HG03565 (cell line): ENCODE data around the gene DEPDC5.
"Not testable (repeated sequence)": the region's sequence is repeated elsewhere in the genome, so short reads cannot be mapped to it uniquely, and the experiment has no call there.

Experiments used
- ATAC-seq: cut with Tn5 transposase; IDR thresholded peaks from one replicate; pipeline ENCODE4 v1.9.1; 2021; ENCODE audit warnings: mild to moderate bottlenecking, moderate library complexity; ENCODE audit not compliant: unreplicated experiment

The DEPDC5 gene

DNA sequence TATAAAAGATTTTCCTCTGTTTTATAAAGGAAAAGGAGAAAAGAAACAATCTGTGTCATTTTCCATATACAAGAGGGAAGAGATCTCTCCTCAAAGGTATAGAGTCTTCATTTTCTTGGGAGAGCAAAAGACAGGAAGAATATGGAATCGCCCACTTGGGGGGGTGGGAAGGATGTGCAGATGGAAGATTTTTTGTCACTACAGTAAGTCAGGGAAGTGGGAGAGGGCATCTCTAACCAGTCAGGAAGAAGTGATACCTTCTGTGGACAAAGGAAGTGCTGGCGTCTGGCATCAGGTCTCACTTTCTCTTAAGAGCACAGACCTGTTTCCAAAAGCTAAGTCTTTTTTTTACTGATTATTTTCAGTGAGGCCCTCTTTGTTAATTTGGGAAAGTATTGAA, 5.3 kb upstream of the DEPDC5 start:
- ATAC-seq = no peak

DNA sequence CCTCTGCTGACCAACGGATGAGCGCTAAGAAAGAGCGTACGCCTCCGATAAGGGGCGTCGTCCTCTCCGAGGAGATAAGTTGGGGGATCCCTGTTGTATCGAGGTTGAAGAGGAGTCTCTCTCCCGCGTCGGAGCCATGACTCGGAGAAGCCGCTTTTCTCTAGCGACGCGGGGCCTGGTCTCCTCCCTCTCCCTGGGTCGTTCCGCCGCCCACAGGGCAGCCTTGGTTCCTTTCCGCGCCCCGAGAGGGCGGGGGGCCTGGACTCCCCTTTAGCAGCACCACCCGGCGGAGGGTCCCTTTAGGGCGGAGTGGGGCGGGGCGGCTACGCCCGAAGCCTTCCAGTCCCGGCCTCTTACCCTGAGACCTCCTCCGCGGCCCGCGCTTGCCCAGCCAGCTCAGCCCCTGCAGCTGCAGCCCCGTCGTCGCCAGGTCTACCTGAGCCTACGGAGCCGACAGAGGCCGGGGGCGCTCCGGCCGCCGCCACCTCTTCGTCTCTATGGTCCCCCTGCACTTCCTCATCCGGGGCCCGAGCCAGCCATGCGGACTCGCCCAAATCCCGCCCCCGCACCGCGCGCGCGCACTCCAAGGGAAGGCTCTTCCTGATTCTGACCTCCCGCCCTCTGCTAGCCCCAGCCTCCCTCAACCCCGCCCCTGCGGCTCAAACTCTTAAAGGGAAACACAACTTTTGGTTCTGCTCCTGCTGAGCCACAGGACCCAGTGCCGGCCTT, 4.0 kb upstream of the DEPDC5 start, which contains the start of gene PRR14L:
Gene PRR14L (minus strand): TSS at position 497 of the 729 bp plus-strand sequence. CDS start 11,272 bp downstream, outside the sequence.
- peak; percentile 45 for ATAC-seq

DNA sequence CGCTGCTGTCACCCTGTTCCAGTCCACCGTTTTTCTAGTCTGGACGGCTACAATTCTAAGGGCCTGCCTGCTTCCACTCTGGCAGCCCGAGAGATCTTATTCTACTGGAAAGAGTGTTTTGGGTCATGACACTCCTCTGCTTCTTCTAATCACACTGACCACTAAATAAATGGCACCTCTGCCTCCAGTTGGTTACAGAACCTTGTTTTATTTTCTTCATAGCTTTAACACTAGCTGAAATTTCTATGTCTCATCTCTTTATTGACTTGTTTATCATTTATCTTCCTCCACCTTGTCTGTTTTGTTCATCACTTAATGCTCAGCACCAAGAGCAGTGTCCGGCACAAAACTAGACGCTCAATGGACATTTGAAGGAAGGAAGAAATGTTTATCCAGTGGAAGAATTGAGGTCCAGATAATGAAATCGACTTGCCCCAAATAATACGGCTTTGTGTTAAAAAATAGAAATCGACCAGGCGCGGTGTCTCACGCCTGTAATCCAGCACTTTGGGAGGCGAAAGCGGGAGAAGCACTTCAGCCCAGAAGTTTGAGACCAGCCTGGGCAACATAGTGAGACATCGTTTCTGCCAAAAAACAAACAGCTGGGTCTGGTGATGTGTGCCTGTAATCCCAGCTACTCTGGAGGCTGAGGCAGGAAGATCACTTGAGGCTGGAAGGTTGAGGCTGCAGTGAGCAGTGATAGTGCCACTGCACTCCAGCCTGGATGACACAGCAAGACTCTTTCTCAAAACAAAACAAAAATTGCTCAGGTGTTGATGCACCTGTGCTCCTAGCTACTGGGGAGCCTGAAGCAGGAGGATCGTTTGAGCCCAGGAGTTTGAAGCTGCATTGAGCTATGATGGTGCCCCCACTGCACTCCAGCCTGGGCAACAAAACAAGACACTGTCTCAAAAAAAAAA, 3.2 kb upstream of the DEPDC5 start:
- no peak for ATAC-seq

DNA sequence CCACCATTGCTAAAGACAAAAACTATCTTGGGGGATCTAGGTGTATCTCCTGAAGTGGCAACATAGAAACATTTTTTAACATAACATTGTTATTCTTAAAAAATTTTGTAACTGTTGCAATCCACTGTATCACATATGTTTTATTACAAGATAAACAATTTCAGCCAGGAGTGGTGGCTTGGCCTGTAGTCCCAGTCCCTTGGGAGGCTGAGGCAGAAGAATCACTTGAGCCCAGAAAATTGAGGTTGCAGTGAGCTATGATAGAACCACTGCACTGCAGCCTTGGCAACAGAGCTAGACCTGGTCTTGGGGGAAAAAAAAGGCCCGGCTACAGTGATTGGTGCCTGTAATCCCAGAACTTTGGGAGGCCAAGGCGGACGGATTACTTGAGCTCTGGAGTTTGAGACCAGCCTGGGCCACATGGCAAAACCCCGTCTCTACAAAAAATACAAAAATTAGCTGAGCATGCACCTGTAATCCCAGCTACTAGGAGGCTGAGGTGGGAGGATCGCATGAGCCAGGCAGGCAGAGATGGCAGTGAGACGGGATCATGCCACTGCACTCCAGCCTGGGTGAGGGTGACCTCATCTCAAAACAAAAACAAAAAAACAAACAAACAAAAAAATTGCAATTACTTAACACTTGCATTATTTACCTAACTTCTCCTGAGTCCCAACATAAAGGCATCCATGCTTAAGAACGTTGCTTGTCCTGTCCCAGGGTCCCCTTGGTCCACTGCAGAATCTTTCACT, 1.5 kb upstream of the DEPDC5 start:
- no peak for ATAC-seq

DNA sequence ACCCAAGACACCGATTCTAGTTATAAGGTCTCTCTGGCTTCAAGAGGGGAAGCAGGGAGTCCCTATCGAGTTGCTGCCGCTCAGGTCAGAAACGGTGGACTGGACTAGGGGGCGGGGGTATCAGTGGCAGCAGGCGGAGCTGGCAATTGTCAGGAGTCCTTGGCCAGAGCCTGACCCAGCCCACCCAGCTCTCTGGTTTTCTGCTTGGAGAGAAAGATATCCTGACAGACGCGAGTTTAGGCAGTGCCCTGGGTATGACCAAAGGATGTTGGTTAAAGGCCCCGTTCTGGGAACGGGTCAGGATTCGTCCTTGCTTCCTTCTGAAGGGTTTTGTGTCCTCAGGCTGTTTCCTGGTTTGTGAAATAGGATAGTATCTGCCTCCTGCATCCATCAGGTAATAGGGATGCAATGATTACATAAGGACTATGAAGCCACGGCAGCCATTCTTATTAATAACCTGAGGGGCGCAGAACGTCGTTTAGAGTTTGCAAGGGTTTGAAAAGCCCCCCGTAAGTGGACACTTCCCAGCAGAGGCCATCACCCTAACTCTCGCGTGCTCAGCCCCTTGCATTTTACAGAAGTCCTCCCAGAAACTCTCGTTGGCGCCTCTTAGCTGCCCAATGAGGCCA, 700 bp upstream of the DEPDC5 start:
- ATAC-seq = no peak

DNA sequence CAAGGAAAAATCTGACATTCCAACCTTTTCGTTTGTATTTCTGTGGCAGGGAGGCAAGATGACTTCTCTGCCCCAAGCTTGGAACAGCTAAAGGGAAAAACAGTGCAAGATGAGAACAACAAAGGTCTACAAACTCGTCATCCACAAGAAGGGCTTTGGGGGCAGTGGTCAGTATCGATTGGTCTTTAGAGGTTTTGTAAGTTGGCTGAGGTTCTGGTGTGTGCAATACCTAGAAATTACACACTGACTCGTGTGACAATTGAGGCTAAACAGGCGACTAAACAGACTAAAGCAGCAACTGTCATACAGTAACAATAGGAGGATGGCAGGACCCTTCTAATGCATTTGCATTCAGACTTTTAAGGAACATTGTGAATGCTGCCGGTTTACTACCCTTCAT, 994 bp downstream of the DEPDC5 start:
- no peak for ATAC-seq

DNA sequence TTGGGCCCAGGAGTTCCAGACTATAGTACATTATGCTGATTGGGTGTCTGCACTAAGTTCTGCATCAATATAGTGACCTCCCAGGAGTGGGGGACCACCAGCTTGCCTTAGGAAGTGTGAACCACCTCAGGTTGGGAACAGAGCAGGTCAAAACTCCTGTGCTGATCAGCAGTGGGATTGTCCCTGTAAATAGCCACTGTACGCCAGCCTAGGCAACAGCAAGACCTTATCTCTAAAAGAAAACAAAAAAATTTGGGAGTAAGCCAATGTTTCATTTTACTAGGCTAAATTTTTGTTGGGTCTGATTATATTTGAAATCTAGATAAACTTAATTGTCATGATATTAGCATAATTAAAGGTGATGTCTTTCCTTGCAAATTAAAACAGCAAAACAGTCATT, 3.4 kb downstream of the DEPDC5 start:
- ATAC-seq = no peak

GRCh38 chr22:31758860-31759259, 5.0 kb downstream of the DEPDC5 start:
- not testable (repeated sequence) for ATAC-seq

DNA sequence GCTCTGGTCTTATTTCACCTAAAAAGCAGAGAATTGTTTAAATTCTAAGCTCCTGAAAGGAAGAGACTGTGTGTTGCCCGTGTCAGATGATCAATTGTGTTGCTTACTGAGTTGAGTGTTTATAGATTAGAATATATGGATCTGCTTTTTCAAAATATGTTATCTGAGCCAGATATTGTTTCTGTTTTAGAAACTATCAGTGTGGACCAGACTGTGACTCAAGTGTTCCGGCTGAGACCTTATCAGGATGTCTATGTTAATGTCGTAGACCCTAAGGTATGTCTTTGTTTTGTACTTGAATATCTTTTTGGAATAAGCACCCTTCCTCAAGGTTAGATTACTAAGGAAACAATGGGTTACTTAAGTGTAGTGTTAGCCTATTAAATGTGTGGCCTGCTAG, 11.0 kb downstream of the DEPDC5 start:
- ATAC-seq = no peak

GRCh38 chr22:31768422-31769059, 14.7 kb downstream of the DEPDC5 start:
- ATAC-seq = no peak

DNA sequence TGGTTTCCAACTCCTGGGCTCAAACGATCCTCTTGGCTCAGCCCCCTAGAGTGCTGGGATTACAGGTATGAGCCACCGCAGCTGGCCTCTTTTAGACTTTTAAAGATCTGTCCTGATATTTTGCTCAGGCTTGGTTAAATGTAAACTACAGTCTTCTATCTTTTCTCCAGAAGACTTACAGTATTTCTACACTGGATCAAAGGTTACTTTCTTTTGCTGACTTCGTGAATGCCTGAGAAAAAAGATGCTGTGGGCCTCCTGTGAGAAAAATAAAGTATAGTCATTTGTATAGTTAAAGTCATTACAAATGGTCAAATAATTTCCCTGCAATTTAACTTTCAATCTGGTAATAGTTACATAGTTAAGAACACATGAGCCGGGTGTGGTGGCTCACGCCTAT, 19.6 kb downstream of the DEPDC5 start:
- ATAC-seq = no peak

DNA sequence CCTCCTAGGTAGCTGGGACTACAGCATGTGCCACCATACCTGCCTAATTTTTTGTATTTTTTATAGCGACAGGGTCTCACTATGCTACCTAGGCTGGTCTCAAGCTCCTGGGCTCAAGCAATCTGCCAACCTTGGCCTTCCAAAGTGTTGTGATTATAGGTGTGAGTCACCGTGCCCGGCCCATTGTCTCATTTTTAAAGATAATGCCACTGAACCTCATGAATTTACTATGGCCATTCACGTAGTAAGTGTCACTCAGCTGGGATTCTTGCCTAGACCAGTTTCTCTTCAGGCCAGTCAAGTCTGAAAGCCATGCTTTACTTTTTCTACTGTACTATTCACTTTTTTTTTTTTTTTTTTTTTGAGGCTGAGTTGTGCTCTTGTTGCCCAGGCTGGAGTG, 22.4 kb downstream of the DEPDC5 start:
- no peak for ATAC-seq

DNA sequence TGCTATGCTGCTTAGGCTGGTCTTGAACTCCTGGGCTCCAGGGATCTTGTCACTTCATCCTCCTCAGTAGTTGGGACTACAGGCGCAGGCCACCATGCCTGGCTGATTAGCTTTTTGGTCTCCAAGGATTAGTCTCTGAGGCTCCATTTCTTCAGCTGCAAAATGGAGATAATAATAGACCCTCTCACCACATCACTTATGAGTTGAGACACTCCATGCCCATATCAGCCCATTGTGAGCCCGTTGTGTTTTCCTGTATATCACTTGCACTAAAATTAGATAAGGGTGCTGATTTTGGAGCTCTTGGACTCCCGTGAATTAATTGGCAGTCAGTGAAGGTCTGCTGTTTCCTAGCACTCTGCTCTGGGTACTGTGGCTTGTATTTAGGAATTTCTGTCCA, 36.0 kb downstream of the DEPDC5 start:
- ATAC-seq = no peak

DNA sequence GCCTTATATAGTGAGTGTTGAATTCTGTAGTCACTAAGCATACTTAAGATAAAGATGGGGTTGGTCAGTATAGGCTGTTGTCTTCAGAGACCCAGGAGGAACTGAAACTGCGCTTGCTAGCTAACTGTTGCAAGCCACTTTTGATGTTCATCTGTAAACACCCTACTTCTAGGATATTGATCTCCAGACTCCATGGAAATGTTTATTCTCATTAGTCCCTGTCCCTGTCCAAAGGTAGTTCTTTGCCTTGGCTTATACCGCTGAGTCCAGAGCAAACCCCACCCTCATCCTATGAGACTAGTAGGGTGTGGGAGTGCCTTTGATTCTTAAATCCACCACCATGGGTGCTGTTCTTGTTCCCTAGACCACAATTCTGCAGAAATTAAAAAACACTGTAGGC, 36.4 kb downstream of the DEPDC5 start:
- peak; percentile 72 for ATAC-seq

DNA sequence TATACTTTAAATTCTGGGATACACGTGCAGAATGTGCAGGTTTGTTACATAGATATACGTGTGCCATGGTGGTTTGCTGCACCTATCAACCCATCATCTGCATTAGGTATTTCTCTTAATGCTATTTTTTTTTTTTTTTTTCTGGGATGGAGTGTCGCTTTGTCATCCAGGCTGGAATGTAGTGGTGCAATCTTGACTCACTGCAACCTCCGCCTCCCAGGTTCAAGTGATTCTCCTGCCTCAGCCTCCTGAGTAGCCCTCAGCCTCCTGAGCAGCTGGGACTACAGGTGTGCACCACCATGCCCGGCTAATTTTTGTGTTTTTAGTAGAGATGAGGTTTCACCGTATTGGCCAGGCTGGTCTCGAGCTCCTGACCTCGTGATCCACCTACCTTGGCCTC, 45.5 kb downstream of the DEPDC5 start:
- ATAC-seq = not testable (repeated sequence)

GRCh38 chr22:31800065-31800464, 46.2 kb downstream of the DEPDC5 start:
- ATAC-seq = no peak

DNA sequence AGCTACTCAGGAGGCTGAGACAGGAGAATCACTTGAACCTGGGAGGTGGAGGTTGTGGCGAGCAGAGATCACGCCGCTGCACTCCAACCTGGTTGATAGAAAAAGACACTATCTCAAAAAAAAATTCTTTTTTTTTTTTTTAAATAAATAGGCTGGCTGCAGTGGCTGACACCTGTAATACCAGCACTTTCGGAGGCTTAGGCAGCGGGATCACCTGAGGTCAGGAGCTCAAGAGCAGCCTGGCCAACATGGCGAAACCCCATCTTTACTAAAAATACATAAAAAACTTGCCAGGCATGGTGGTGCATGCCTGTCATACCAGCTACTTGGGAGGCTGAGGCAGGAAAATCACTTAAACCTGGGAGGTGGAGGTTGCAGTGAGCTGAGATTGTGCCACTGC, 47.0 kb downstream of the DEPDC5 start:
- not testable (repeated sequence) for ATAC-seq

- ATAC-seq = no peak
These were observed 48.8 kb downstream of the DEPDC5 start for GRCh38 chr22:31802575-31802974.

DNA sequence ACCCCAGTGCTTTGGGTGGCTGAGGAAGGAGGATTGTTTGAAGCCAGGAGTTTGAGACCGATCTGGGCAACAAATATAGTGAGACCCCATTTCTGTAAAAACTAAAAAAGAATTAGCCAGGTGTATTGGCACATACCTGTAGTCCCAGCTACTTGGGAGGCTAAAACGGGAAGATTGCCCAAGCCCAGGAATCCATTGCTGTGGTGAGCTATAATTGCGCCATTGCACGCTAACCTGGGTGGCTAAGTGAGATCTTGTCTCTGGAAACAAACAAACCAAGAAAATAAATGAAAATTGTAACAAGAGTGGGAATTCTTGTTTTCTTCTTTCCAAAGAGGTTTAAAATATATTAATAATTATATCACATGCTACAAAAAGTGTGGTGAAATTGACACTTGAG, 52.9 kb downstream of the DEPDC5 start:
- ATAC-seq = no peak

GRCh38 chr22:31812977-31813605, 59.3 kb downstream of the DEPDC5 start:
- ATAC-seq = no peak
